Liver (tissue), 2 donors: ENCODE measurements around the gene TNFRSF8.

Source experiments
- CTCF ChIP-seq: fragments of 150-350 bp; IDR thresholded peaks from 2 replicates; pipeline ENCODE4 v1.5.1; 2017; ENCODE audit warnings: improper control_type of control experiment, low read depth, low read length; ENCODE audit not compliant: missing input control
- YY1 ChIP-seq: IDR thresholded peaks from 2 replicates; pipeline ENCODE4 v1.6.1; 2016; ENCODE audit warnings: antibody characterized with exemption, mild to moderate bottlenecking
- donor health status: healthy.

GRCh38 chr1:12059722-12060464, 3.2 kb upstream of the TNFRSF8 start:
- TF ChIP-seq CTCF: no peak
- TF ChIP-seq YY1: no peak
